NCI-H146 treated with DMSO at 0.1 percent for 48 hours (cell line): ENCODE data around the gene SCG5.

Experiments used
- DNase-seq: peaks from one replicate; lab custom pipeline; 2025; ENCODE audit not compliant: unreplicated experiment; lab: John Stamatoyannopoulos, UW

SCG5 gene

GRCh38 chr15:32718821-32719716 is 77.6 kb downstream of the SCG5 start:
- no peak for DNase-seq

- no peak for DNase-seq
These were observed 80.1 kb downstream of the SCG5 start for GRCh38 chr15:32721596-32721995.

GRCh38 chr15:32722136-32722535 is 80.6 kb downstream of the SCG5 start:
- DNase-seq = no peak

GRCh38 chr15:32723171-32723948 is 81.8 kb downstream of the SCG5 start:
- DNase-seq = no peak

GRCh38 chr15:32729700-32730395 is 88.3 kb downstream of the SCG5 start:
- DNase-seq = no peak

- no peak for DNase-seq
These were observed 89.5 kb downstream of the SCG5 start for GRCh38 chr15:32730677-32731654.

- DNase-seq = no peak
These were observed 91.2 kb downstream of the SCG5 start for GRCh38 chr15:32732574-32733157.

- no peak for DNase-seq
These were observed 91.8 kb downstream of the SCG5 start for GRCh38 chr15:32733281-32733680.

GRCh38 chr15:32735989-32736700 is 94.6 kb downstream of the SCG5 start:
- no peak for DNase-seq

GRCh38 chr15:32736701-32737061 is 95.2 kb downstream of the SCG5 start:
- no peak for DNase-seq

GRCh38 chr15:32737304-32737703 is 95.8 kb downstream of the SCG5 start:
- DNase-seq = no peak

- no peak for DNase-seq
These were observed 97.2 kb downstream of the SCG5 start for GRCh38 chr15:32738666-32739065.

- no peak for DNase-seq
These were observed 98.1 kb downstream of the SCG5 start for GRCh38 chr15:32739522-32740063.

GRCh38 chr15:32743411-32744140 is 102.1 kb downstream of the SCG5 start:
- no peak for DNase-seq

- no peak for DNase-seq
These were observed 104.8 kb downstream of the SCG5 start for GRCh38 chr15:32746116-32746857.
